Aorta (tissue), 5 donors: ENCODE measurements around the gene PGA4. TPM values are rescaled to one million over a fixed set of nuclear protein-coding genes. Genes with fewer than 3 reads are reported as not detected.
A peak's percentile ranks its signal among the peaks of the same experiment; 100 is the strongest.
"Not testable (repeated sequence)": the region's sequence is repeated elsewhere in the genome, so short reads cannot be mapped to it uniquely, and the experiment has no call there.

ENCODE experiments used
- ATAC-seq: fragments of 200-7000 bp; cut with Tn5 transposase; one replicate; pipeline ENCODE4 v1.9.1; 2022; ENCODE audit warnings: moderate library complexity; ENCODE audit not compliant: low FRiP score
- DNase-seq, 2 donors: peaks; one replicate each; pipeline ENCODE4 v3.0.0-alpha.2; 2020
- H3K27ac ChIP-seq, 2 donors: one replicate each; pipeline ENCODE4 v1.5.1; 2013; ENCODE audit warnings: low read length in 2 of 2, mild to moderate bottlenecking in 2 of 2, moderate library complexity in 2 of 2, control low read depth in 1 of 2, inconsistent platforms in 1 of 2, low read depth in 1 of 2
- H3K27me3 ChIP-seq, 2 donors: one replicate each; pipeline ENCODE4 v1.6.1; 2013; ENCODE audit warnings: control low read depth in 1 of 2, low read length in 1 of 2, mild to moderate bottlenecking in 1 of 2, moderate library complexity in 1 of 2; ENCODE audit not compliant: insufficient read depth in 2 of 2, control insufficient read depth in 1 of 2
- H3K36me3 ChIP-seq, 2 donors: one replicate each; pipeline ENCODE4 v1.6.1; 2013; ENCODE audit warnings: control low read depth in 1 of 2, low read length in 1 of 2, mild to moderate bottlenecking in 1 of 2; ENCODE audit not compliant: insufficient read depth in 2 of 2, control insufficient read depth in 1 of 2
- H3K4me1 ChIP-seq, 2 donors: one replicate each; pipeline ENCODE4 v1.6.1; 2013; ENCODE audit warnings: low read length in 2 of 2, control low read depth in 1 of 2, mild to moderate bottlenecking in 1 of 2, moderate library complexity in 1 of 2; ENCODE audit not compliant: insufficient read depth in 2 of 2, control insufficient read depth in 1 of 2
- H3K4me3 ChIP-seq, 2 donors: one replicate each; pipeline ENCODE4 v1.5.1; 2013; ENCODE audit warnings: low read length in 2 of 2, control low read depth in 1 of 2, mild to moderate bottlenecking in 1 of 2
- H3K9me3 ChIP-seq: one replicate; pipeline ENCODE4 v1.6.1; 2013; ENCODE audit warnings: mild to moderate bottlenecking, low read length; ENCODE audit not compliant: control insufficient read depth
- WGBS, 2 donors: extraction: QIAGEN DNeasy Blood & Tissue Kit; methylation state at CpG; one replicate each; pipeline ENCODE4 v1.1.7; 2013; 5-methylcytosine and 5-hydroxymethylcytosine counted together
- intact Hi-C, 2 donors: fragments of 100-400 bp; cut with DNase I; formaldehyde crosslinking; loops; one replicate each; pipeline versions ENCODE4 v1.14.2 to v1.15.0; 2022
- polyA plus RNA-seq, 2 donors: library from polyadenylated mRNA; stranded (reverse); fragments of 200-250 nt; gene quantifications; one replicate each; pipeline ENCODE4 v1.2.3, GENCODE V29; 2013
- total RNA-seq, 2 donors: library from RNA; stranded (reverse); fragmentation: NEBNext Ultra II Directional; extraction: Animal tissue kit (Norgen Biotek cat#: 25700); gene quantifications; one replicate each; pipeline ENCODE4 v1.2.1, GENCODE V29; 2021
- donor health status: healthy with polysubstance abuse.
- donor health status: Bipolar disorder and iron deficiency.
- donor health status: DM: no; HTN: no; CAD: no.
- donor health status: DM: no; HTN: no; CAD: no.
- donor health status: DM: yes; HTN: yes; CAD: no.

The PGA4 gene
- total and polyA plus RNA-seq, 4 donors = 0.74 to 6.3 (median 2.0) TPM

GRCh38 chr11:61211327-61211952 is 10.7 kb upstream of the PGA4 start:
- H3K27ac ChIP-seq, intact Hi-C loops, H3K9me3 ChIP-seq, H3K27me3 ChIP-seq, H3K36me3 ChIP-seq, H3K4me3 ChIP-seq, ATAC-seq, H3K4me1 ChIP-seq: not testable (repeated sequence)
- WGBS, 2 donors = 46 to 49% methylated on average over 7 of the region's 10 CpGs
- DNase-seq = peak in 1 of 2 donors; percentile 51

GRCh38 chr11:61212202-61212601 is 9.9 kb upstream of the PGA4 start:
- intact Hi-C loops, DNase-seq, H3K4me1 ChIP-seq, H3K4me3 ChIP-seq, H3K27me3 ChIP-seq, H3K9me3 ChIP-seq, H3K27ac ChIP-seq, H3K36me3 ChIP-seq: not testable (repeated sequence)
- WGBS, 2 donors = no CpG with 5 or more reads among the region's 15 CpGs
- ATAC-seq = peak; percentile 54

- H3K4me3 ChIP-seq, intact Hi-C loops, H3K27ac ChIP-seq, ATAC-seq, DNase-seq, H3K27me3 ChIP-seq, H3K4me1 ChIP-seq, H3K9me3 ChIP-seq, H3K36me3 ChIP-seq: not testable (repeated sequence)
- no CpG with 5 or more reads among the region's 3 CpGs for WGBS, 2 donors
Measured at GRCh38 chr11:61213711-61214324, 8.3 kb upstream of the PGA4 start.

GRCh38 chr11:61218306-61218705 is 3.8 kb upstream of the PGA4 start:
- H3K36me3 ChIP-seq, intact Hi-C loops, DNase-seq, ATAC-seq, H3K27me3 ChIP-seq, H3K27ac ChIP-seq, H3K9me3 ChIP-seq, H3K4me3 ChIP-seq, H3K4me1 ChIP-seq: not testable (repeated sequence)
- no CpG with 5 or more reads among the region's 4 CpGs for WGBS, 2 donors

GRCh38 chr11:61219016-61219415 is 3.1 kb upstream of the PGA4 start:
- H3K27ac ChIP-seq, ATAC-seq, intact Hi-C loops, H3K36me3 ChIP-seq, H3K27me3 ChIP-seq, H3K4me1 ChIP-seq, H3K4me3 ChIP-seq, H3K9me3 ChIP-seq: not testable (repeated sequence)
- DNase-seq = peak in 1 of 2 donors; percentile 62
- 89 to 90% methylated on average over 5 of the region's 5 CpGs for WGBS, 2 donors

- H3K36me3 ChIP-seq, intact Hi-C loops, H3K4me3 ChIP-seq, H3K27ac ChIP-seq, H3K9me3 ChIP-seq, ATAC-seq, DNase-seq, H3K4me1 ChIP-seq, H3K27me3 ChIP-seq: not testable (repeated sequence)
- WGBS, 2 donors = no CpG with 5 or more reads among the region's 5 CpGs
Measured at GRCh38 chr11:61222692-61223091, 545 bp downstream of the PGA4 start.

- H3K4me1 ChIP-seq, ATAC-seq, DNase-seq, H3K4me3 ChIP-seq, H3K27ac ChIP-seq, H3K36me3 ChIP-seq, H3K27me3 ChIP-seq, intact Hi-C loops, H3K9me3 ChIP-seq: not testable (repeated sequence)
- WGBS, 2 donors = no CpG with 5 or more reads among the region's 10 CpGs
Measured at GRCh38 chr11:61226457-61227137, 4.5 kb downstream of the PGA4 start.

- H3K4me1 ChIP-seq, H3K4me3 ChIP-seq, H3K36me3 ChIP-seq, DNase-seq, ATAC-seq, H3K27me3 ChIP-seq, intact Hi-C loops, H3K27ac ChIP-seq, H3K9me3 ChIP-seq: not testable (repeated sequence)
- no CpG with 5 or more reads among the region's 6 CpGs for WGBS, 2 donors
Measured at GRCh38 chr11:61229458-61229857, 7.3 kb downstream of the PGA4 start.

GRCh38 chr11:61231033-61231432 is 8.9 kb downstream of the PGA4 start:
- WGBS, 2 donors = no CpG with 5 or more reads among the region's 15 CpGs
- H3K36me3 ChIP-seq, H3K27ac ChIP-seq, H3K27me3 ChIP-seq, H3K4me3 ChIP-seq, intact Hi-C loops, H3K4me1 ChIP-seq, ATAC-seq, H3K9me3 ChIP-seq, DNase-seq: not testable (repeated sequence)
